ENCODE measurements around the gene IVD. TPM values are rescaled to one million over a fixed set of nuclear protein-coding genes. Genes with fewer than 3 reads are reported as not detected.

Gene IVD
- total RNA-seq (10 to 100 TPM; 40.3 to 95.7 TPM), polyA plus RNA-seq (100 to 1,000 TPM in 1 of 2 donors, 10 to 100 TPM in 1; 93.0 to 156 TPM)

DNA sequence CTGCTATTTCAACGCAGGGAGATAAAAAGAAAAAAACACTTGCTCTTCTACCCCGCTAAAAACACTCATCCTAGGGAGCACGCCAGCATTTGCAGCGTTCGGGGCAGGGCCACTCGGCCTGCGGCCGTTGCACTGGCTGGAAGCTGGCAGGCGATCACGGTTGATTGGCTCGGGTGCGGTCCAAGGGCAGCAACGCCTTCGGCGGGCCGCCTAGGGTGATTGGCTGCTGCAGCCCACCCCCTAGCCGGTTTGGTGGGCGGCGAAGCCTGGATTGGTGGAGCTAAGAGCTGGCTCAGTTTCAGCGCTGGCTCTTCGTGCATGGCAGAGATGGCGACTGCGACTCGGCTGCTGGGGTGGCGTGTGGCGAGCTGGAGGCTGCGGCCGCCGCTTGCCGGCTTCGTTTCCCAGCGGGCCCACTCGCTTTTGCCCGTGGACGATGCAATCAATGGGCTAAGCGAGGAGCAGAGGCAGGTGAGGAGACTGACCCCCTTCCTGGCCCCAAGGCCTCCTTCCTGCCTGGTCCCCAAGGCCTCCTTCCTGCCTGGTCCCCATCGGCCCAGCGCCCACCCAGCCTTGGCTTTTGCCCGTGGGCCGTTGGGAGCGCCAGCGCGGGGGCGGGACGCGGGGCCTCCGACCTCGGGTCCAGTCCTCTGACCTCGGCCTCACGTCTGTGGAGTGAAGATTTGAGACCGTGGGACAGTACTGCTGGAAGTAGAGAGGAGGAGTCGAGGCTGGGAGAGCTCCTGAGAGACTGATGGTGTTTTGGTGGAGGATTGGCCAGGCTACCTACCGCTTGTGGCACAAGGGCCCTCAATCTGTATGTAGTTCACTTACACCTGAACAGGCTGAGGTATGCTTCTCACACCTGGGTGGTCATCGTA, at the start of gene IVD:
Gene IVD, plus strand, starts transcription at position 295 of the 881 bp plus-strand sequence. Its CDS starts 33 bp downstream, at position 328.
- peak within 1 kb of the TSS; percentile 67 to 95 for H3K9ac ChIP-seq (ENCODE audit: low read depth in 1 of 2, low read length in 2 of 2)
- H3K27ac ChIP-seq (ENCODE audit: low read depth in 1 of 2, low read length in 2 of 2): peak within 1 kb of the TSS; percentile 80 to 81

More for the DNA sequence above, at the start of gene IVD:
- TF ChIP-seq TAF1 (conservative IDR thresholded peaks at IDR 0.05) (peak; percentile 82), MAX (IDR thresholded peaks at IDR 0.05) (no peak), HNF4G (IDR thresholded peaks at IDR 0.05) (no peak), SP1 (IDR thresholded peaks at IDR 0.05) (peak; percentile 91), REST (IDR thresholded peaks at IDR 0.05) (peak; percentile 28), RAD21 (IDR thresholded peaks at IDR 0.05) (peak; percentile 18 to 28), EGR1 (IDR thresholded peaks at IDR 0.05; ENCODE audit: low read depth in 2 of 2) (peak; percentile 77 to 84), YY1 (IDR thresholded peaks at IDR 0.05) (peak; percentile 97), GABPA (IDR thresholded peaks at IDR 0.05 in 1 of 2, conservative IDR thresholded peaks at IDR 0.05 in 1 of 2) (no peak), RXRA (IDR thresholded peaks at IDR 0.05) (peak; percentile 63 to 87), HNF4A (conservative IDR thresholded peaks at IDR 0.05) (peak; percentile 55 to 64), ZBTB33 (IDR thresholded peaks at IDR 0.05) (no peak)
- Histone ChIP-seq H3K27me3 (ENCODE audit: control insufficient read depth in 4 of 4, insufficient read depth in 4 of 4, low read length in 3 of 4) (no peaks in the 10 kb centered on the region), H3K9me3 (ENCODE audit: control insufficient read depth in 4 of 4, low read length in 3 of 4) (no peaks in the 10 kb centered on the region), H3K4me3 (ENCODE audit: low read depth in 1 of 3, low read length in 3 of 3) (peak within 1 kb of the TSS; percentile 82 to 91 (median 84)), H3K4me1 (ENCODE audit: control insufficient read depth in 4 of 4, insufficient read depth in 4 of 4, low read length in 3 of 4) (peaks cover 5 to 28% (median 23%) of the 10 kb centered on the region in 4 donors), H3K36me3 (ENCODE audit: control insufficient read depth in 4 of 4, insufficient read depth in 3 of 4, low read depth in 1 of 4, low read length in 3 of 4) (peaks cover 4 to 12% (median 9%) of the 10 kb centered on the region in 4 donors)
- WGBS: under 1% methylated on average over 54 of the region's 54 CpGs
- peak; percentile 90 for DNase-seq (ENCODE audit: low spot score)

All from liver (tissue), 9 donors.